ENCODE measurements around the gene GRIK2.

DNA sequence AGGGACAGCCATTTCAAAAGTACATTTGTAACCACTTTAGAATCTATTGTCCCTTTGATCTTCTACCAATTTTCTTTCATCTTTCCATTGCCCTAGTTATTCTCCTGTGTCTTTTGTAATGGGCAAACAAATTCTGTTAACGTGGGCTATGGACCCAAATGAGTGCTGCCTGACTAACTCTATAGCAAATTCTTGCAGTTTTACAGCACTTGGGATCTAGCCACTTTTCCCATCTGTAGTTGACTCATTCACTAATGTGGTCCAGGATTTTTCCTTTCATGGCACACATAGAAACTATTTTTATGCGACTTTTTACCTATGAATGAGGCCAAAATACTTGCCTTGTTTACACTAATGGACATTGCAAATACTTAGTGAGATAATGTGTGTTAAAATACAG is 52.0 kb downstream of the GRIK2 start:
- TF ChIP-seq, protein P1, sequence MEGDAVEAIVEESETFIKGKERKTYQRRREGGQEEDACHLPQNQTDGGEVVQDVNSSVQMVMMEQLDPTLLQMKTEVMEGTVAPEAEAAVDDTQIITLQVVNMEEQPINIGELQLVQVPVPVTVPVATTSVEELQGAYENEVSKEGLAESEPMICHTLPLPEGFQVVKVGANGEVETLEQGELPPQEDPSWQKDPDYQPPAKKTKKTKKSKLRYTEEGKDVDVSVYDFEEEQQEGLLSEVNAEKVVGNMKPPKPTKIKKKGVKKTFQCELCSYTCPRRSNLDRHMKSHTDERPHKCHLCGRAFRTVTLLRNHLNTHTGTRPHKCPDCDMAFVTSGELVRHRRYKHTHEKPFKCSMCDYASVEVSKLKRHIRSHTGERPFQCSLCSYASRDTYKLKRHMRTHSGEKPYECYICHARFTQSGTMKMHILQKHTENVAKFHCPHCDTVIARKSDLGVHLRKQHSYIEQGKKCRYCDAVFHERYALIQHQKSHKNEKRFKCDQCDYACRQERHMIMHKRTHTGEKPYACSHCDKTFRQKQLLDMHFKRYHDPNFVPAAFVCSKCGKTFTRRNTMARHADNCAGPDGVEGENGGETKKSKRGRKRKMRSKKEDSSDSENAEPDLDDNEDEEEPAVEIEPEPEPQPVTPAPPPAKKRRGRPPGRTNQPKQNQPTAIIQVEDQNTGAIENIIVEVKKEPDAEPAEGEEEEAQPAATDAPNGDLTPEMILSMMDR (IDR thresholded peaks at IDR 0.05): no peak
- TF ChIP-seq POLR2A (IDR thresholded peaks at IDR 0.05) (no peak), POLR2AphosphoS5 (IDR thresholded peaks at IDR 0.05) (no peak)
